B cell (primary cell): ENCODE results near the gene TMEM214.

Experiments
- EZH2 ChIP-seq: IDR thresholded peaks from 2 replicates; pipeline ENCODE4 v1.6.1; 2012; ENCODE audit warnings: borderline replicate concordance, low read depth, mild to moderate bottlenecking, moderate library complexity, low read length; ENCODE audit not compliant: insufficient read depth, poor library complexity, severe bottlenecking
- TF ChIP-seq, protein P1 (sequence below): fragments of 200-600 bp; IDR thresholded peaks from one replicate; pipeline ENCODE4 v1.8.0; 2022; ENCODE audit warnings: antibody characterized with exemption, mild to moderate bottlenecking

DNA sequence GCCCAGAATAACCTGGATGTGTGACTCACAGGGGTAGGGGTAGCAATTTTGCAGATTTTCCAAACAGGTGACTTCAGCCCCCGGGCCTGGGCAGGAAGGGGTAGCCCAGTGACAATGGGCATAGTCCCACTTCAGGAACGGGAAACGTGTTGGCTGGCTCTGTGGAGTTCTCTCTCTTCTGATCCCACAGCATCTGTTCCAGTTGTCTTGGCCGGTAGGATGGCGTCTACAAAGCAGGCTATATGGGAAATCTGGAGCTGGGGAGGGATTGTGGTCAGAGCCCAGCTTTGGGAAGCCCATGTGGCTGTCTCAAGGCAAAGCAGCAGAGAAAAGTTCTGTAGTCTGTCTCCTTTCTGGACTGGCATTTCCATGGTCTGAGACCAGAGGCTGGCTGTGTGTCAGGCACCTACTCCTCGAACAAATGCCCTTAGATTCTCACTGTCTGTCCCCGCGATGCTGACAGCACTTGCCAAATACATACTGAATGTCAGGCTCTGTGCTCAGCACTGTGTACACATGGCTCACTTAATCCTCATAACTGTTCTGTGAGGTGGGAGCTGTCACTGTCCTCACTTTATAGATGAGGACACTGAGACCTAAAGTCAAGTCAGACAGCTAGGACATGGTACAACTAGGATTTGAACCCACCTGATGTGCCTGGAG lies 17.9 kb upstream of the TMEM214 start:
- TF ChIP-seq EZH2, result no peak
- TF ChIP-seq, protein P1, sequence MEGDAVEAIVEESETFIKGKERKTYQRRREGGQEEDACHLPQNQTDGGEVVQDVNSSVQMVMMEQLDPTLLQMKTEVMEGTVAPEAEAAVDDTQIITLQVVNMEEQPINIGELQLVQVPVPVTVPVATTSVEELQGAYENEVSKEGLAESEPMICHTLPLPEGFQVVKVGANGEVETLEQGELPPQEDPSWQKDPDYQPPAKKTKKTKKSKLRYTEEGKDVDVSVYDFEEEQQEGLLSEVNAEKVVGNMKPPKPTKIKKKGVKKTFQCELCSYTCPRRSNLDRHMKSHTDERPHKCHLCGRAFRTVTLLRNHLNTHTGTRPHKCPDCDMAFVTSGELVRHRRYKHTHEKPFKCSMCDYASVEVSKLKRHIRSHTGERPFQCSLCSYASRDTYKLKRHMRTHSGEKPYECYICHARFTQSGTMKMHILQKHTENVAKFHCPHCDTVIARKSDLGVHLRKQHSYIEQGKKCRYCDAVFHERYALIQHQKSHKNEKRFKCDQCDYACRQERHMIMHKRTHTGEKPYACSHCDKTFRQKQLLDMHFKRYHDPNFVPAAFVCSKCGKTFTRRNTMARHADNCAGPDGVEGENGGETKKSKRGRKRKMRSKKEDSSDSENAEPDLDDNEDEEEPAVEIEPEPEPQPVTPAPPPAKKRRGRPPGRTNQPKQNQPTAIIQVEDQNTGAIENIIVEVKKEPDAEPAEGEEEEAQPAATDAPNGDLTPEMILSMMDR, result no peak
